ENCODE data around the gene ZC3HAV1L.
A peak's percentile ranks its signal among the peaks of the same experiment; 100 is the strongest.
"Not testable (repeated sequence)": the region's sequence is repeated elsewhere in the genome, so short reads cannot be mapped to it uniquely, and the experiment has no call there.

The ZC3HAV1L gene

DNA sequence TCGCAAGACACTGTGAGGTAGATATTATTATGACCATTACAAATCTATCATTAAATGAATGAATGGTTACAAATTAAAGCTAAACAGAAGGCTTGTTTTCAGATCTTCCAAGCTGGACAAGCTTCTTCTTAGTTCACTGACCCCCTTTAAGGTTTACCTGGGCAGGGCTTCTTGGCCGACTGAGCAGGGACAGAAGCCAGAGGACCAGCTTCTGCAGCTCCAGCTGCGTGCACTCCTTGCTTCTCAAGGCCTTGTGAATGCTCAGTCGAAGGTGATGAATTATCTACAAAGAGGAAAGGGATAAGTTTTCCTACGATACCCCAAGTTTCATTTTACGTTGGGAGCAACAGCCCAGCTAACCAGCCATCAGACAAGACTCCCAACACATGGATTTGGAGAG, 9.3 kb downstream of the ZC3HAV1L start:
- in situ Hi-C loops (cut with HindIII; ENCODE audit: low sequenced_read_pairs): no loop called here
- H3K4me3 ChIP-seq (ENCODE audit: low read depth, low read length): no peak overlapping the region
- TF ChIP-seq, protein P1, sequence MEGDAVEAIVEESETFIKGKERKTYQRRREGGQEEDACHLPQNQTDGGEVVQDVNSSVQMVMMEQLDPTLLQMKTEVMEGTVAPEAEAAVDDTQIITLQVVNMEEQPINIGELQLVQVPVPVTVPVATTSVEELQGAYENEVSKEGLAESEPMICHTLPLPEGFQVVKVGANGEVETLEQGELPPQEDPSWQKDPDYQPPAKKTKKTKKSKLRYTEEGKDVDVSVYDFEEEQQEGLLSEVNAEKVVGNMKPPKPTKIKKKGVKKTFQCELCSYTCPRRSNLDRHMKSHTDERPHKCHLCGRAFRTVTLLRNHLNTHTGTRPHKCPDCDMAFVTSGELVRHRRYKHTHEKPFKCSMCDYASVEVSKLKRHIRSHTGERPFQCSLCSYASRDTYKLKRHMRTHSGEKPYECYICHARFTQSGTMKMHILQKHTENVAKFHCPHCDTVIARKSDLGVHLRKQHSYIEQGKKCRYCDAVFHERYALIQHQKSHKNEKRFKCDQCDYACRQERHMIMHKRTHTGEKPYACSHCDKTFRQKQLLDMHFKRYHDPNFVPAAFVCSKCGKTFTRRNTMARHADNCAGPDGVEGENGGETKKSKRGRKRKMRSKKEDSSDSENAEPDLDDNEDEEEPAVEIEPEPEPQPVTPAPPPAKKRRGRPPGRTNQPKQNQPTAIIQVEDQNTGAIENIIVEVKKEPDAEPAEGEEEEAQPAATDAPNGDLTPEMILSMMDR (IDR thresholded peaks at IDR 0.05; ENCODE audit: low read depth, low read length): no peak
- DNase-seq (ENCODE audit: low read depth, low spot score): no peak

DNA sequence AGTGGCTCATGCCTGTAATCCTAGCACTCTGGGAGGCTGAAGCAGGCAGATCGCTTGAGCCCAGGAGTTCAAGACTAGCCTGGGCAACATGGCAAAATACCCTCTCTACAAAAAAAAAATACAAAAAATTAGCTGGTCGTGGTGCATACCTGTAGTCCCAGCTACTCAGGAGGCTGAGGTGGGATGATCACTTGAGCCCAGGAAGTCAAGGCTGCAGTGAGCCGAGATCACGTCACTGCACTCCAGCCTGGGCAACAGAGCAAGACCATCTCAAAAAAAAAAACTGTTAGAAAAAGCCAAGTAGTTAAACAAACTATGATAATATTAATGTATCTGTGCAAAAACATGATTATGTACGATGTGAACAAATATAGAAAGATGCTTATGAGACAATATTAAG, 10.0 kb downstream of the ZC3HAV1L start:
- H3K4me3 ChIP-seq (ENCODE audit: low read depth, low read length); DNase-seq (ENCODE audit: low read depth, low spot score); in situ Hi-C loops (cut with HindIII; ENCODE audit: low sequenced_read_pairs): not testable (repeated sequence)

DNA sequence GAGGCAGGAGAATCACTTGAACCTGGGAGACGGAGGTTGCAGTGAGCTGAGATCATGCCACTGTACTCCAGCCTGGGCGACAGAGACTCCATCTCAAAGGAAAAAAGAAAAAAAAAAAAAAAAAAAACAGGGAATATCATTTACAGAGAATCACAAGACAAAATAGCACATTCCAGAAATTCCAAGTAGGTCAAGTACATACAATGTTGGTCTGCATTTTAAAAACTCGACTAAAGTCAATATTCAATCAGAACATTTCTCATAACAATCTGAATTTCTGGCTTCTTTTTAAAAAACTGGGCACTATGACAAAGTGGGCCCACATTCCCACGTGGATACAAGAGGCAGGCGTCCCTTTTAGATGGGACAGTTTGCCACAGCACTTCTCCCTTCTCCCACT, 12.8 kb downstream of the ZC3HAV1L start:
- in situ Hi-C loops (cut with HindIII; ENCODE audit: low sequenced_read_pairs): no loop called here
- no peak for DNase-seq (ENCODE audit: low read depth, low spot score)
- TF ChIP-seq, protein P1 (IDR thresholded peaks at IDR 0.05; ENCODE audit: low read depth, low read length): no peak
- no peak overlapping the region for H3K4me3 ChIP-seq (ENCODE audit: low read depth, low read length)

DNA sequence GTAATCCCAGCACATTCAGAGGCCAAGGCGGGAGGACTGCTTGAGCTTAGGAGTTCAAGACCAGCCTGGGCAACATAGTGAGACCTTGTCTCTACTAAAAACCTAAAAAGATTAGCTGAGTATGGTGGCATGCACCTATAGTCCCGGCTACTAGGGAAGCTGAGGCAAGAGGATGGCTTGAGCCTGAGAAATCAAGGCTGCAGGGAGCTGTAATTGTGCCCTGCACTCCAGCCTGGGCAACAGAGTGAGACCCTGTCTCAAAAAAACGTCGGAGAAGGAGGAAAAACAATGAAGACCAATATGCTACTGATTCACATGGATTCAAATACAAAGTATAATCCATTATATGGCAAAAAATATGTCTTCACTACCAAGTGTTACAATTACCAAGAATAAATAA, 13.6 kb downstream of the ZC3HAV1L start:
- H3K4me3 ChIP-seq (ENCODE audit: low read depth, low read length): no peak overlapping the region
- TF ChIP-seq, protein P1 (IDR thresholded peaks at IDR 0.05; ENCODE audit: low read depth, low read length): no peak
- in situ Hi-C loops (cut with HindIII; ENCODE audit: low sequenced_read_pairs): no loop called here
- DNase-seq (ENCODE audit: low read depth, low spot score): no peak

DNA sequence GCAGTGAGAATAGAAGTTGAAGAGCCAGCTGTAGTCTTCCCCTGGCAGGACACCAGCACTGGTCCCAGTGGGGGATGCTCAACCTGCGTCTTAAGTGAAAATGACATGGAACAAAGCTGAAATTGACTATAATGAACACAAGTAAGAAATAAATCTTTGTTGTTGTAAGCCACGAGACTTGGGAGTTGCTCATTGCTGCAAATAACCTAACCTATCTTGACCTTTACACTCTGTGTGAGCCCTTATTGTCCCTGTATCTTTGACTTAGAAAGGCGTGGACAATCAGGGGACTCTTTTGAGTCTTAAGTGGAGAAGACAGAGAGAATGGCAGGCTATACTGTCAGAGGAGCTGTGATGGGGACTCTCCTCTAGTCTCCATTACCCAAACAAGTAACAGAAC, 16.9 kb downstream of the ZC3HAV1L start:
- TF ChIP-seq, protein P1 (IDR thresholded peaks at IDR 0.05; ENCODE audit: low read depth, low read length): no peak
- in situ Hi-C loops (cut with HindIII; ENCODE audit: low sequenced_read_pairs): no loop called here
- H3K4me3 ChIP-seq (ENCODE audit: low read depth, low read length): no peak overlapping the region
- no peak for DNase-seq (ENCODE audit: low read depth, low spot score)

DNA sequence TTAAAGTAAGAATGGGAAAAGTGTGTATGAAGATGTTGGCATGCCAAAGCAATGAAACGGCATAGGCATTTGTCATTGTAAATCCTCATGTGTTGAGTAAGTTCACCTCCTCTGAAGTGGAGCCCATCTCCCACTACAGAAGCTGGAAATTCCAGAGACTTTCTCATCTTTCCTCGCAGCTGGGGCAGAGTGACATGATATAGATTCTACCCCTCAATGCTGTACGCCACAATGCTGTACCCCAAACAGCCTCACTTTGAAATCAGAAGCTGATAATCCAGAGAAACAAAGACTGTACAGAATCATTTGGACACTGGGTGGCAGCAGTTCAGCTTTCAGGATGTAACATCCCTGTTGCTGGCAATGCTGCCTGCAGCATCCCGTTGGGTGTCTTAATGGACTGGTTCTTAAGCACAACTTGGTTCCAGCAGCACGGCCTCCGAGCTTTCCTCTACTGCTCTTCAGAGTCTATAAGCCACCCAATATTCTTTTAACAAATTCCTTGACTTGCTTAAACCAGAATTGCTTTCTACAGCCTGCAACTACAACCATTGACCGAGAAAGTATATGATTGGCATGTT, 18.8 kb downstream of the ZC3HAV1L start:
- H3K4me3 ChIP-seq (ENCODE audit: low read depth, low read length): no peak overlapping the region
- DNase-seq (ENCODE audit: low read depth, low spot score): peak; percentile 76
- TF ChIP-seq, protein P1 (IDR thresholded peaks at IDR 0.05; ENCODE audit: low read depth, low read length): peak; percentile 79
- in situ Hi-C loops (cut with HindIII; ENCODE audit: low sequenced_read_pairs): no loop called here

DNA sequence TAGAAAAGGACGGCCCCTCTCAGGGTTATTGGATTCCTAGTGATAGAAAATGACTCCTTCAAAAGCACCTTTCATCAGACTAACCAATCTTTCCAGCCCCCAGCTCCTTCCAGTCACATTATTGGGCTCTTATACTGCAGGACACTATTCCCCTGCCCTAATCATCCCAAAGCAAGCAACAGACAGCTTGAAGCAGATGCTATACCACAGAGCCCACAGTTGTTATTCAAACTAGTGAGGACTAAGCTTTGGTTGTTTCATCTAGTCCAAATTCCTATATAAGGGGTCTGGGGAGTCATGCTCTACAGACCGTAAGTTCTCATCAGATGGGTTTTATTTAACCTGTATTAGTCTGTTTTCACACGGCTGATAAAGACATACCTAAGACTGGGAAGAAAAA, 24.5 kb downstream of the ZC3HAV1L start:
- no peak for DNase-seq (ENCODE audit: low read depth, low spot score)
- in situ Hi-C loops (cut with HindIII; ENCODE audit: low sequenced_read_pairs): no loop called here
- TF ChIP-seq, protein P1 (IDR thresholded peaks at IDR 0.05; ENCODE audit: low read depth, low read length): no peak
- H3K4me3 ChIP-seq (ENCODE audit: low read depth, low read length): no peak overlapping the region
